ENCODE data around the gene SDC1.
"Not testable (repeated sequence)": the region's sequence is repeated elsewhere in the genome, so short reads cannot be mapped to it uniquely, and the experiment has no call there.

Gene SDC1

DNA sequence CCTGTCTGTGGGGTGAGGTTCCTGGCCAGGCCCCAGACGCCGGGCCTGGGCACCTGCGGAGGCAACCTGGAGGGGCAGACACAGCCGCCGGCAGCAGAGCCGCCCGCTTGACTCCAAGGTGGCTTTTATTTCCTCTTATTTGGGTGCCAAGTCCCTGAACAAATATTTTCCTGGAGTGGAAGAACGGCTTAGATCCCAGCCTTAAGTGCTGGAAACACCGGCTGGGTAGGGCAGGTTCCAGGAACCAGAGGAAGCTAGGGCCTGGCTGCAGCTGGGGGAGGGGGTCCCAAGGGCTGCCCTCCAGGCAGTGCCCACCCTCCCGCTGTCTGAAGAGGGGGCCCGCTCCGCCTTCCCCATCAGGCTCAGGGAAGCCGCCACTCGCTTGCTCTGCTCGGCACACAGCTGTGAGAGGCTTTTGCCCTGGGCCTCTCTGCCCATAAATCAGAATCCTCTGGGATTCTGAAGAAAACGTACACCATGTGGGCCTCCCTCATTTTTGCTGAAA is 28.2 kb downstream of the SDC1 start:
- no peak for DNase-seq (ENCODE audit: low spot score)

DNA sequence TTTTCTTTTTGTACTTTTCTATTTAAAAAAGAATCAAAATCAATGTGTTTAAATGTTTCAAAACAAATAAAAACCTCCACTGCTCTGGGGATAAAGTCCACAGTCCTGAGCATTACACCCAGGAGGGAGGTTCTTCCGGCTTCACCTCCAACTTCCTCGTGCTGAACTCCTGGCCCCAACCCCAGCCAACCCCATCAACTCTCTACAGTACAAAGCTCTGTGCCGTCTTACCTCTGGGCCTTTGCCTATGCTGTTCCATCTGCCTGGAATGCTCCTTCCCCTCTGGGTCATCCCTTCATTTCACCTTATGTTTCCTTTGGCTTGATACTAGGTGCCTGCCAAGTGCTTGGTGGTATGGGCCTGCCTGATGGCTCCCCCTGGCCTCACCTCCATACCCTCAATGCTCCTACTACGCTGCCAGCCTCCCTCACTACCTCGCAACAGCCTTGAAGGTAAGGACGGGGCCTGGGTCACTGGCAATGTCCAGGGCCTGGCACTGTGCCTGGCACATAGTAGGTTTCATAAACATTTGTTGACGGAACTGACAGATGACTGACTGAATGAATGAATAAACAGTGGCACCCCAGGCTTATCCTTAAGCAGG is 28.8 kb downstream of the SDC1 start:
- peak; percentile 70 for DNase-seq (ENCODE audit: low spot score)

DNA sequence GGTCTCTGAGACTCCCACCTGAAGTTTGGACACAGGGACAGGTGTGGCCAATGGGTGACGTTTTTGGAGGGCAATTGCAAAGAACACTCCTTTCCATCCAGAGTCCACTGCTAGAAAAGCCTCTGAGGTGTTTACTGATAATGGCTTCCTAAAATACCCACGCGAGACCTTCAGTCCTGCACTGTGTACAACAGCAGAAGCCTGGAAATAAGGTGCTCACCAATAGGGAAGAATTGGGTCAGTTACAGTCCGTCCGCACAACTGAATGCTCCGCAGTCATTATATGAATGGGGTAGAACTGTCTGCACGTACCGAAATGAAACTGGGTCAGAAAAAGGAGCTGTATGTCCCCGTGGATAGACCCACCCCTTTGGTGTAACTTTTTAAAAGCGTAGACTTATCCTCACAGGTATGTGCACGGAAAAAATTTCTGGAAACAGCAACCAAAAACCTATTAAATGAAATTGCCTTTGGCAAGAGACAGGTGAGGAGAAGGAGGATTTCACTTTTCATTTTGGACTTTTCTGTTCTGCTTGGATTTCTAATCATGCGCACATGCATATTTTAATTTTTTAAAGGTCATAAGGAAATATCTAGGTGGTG is 29.4 kb downstream of the SDC1 start:
- DNase-seq (ENCODE audit: low spot score), result no peak

DNA sequence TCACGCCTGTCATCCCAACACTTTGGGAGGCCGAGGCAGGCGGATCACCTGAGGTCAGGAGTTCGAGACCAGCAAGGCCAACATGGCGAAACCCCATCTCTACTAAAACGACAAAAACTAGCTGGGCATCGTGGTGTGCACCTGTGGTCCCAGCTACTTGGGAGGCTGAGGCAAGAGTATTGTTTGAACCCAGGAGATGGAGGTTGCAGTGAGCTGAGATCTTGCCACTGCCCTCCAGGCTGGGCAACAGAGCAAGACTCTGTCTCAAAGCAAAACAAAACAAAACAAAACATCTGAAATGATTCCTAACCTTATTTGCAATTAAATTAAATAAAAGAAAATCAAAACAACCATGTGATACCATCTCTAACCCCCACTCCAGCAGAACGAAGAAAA is 29.9 kb downstream of the SDC1 start:
- DNase-seq (ENCODE audit: low spot score), result not testable (repeated sequence)

DNA sequence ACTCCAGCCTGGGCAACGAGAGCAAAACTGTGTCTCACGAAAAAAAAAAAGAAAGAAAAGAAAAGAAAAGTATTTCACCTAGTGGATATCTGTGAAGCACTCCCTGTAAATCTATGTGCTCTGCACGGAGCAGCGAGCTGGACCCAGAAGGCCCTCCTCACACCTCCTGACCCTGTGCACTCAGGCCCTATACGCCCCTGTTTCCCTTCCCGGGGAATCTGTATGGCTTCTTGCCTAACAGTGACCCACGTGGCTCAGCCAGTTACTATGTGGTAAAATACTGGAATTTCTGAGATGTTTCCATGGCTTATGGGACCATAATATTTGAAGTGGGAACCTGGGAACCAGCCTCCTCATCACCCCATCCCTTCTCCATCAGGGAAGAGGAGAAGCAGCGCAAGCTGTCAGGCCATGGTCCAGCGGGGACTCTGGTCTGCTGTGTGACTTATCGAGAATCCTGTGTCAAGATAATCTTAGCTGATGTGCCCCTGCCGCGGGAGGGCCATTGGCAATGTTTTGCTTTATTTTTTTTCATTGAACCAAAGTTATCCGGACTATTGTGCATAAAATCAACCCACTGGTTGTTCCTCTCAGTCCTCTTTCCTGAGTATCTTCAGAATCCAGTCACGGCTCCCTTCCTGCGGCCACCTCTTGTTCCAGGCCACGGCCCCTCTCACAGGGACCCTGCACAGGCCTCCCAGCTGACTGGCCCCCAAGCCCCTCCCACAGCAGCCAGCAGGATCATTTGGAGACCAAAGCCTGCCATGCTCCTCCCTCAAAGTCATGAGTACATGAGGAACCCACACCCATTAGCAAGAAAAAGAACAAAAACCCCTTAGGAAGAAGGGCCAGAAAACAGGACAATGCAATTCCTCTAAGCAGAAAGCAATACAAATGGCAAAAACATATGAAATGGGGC is 30.6 kb downstream of the SDC1 start:
- DNase-seq (ENCODE audit: low spot score), result no peak

DNA sequence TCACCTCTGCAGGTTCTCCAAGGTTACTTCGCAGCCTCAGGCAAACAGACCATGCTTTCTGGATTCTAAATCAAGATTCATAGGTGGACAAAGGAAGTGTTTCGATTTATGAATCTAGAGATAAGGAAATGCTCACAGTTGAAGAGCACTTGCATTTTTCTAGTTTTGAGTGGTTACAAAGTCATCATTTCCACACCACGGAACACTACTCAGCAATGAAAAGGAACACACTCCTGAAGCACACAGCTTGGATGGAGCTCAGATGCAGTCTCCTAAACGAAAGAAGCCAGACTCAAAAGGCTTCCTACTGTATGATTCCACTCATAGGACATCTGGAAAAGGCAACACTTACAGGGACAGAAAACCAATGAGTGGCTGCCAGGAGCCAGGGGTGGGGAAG is 31.7 kb downstream of the SDC1 start:
- no peak for DNase-seq (ENCODE audit: low spot score)

DNA sequence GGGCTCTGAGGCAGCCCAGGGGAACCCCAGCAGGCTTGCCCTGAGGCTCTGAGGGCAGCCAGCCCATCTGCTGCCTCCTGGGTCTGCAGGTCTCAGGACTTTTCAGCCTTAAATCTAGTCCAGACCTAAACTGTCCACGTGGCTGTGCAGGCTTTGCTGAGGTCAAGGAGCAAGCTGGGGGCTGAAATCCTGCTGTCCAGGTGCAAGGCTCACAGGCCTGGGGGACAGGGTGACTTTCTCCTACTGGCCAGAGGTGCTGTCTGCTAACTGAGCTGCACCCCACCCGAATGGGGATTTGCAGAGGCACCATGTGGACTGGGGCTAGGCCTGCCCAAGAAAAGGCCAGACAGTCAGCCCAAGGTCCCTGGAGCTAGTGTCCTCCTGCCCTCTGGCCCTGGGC is 32.1 kb downstream of the SDC1 start:
- no peak for DNase-seq (ENCODE audit: low spot score)

DNA sequence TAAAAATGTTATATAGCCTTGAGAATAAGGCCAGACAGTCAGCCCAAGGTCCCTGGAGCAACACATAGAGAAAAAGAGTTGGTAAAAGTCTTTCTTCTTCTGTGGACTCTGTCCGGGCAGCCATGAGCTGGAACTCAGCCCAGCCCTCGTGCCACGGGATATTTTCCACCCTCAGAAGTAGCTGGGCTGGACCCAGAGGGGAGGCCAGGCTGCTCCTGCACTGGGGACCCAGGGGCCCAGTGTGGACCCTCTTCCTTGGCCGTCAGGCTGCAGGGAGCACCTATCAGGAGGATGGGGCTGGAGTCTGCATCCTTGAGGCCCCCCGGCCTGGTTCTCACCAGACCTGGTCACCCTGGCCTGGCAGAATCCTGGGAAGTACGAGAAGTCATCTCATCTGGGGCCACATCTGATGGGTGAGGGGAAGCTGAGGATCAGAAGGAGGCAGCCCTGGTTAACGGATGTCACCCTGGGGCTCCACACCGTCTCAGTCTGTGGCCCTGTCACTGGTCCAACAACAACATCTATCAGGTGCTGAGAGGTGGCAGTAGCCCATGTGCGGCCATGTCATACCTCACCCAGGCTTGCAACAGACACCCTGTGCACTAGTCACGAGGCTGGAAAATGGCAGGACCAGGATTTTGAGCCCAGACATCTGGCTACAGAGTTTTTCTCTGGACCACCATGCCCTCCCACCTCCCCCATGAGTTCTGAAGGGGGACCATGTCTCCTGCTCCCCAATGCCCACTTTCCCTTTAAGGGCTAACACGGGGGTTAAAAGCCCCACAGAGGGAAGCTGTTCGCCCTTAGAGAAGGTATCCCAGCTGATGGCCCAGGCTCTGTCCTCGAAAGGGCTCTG is 33.0 kb downstream of the SDC1 start:
- no peak for DNase-seq (ENCODE audit: low spot score)

DNA sequence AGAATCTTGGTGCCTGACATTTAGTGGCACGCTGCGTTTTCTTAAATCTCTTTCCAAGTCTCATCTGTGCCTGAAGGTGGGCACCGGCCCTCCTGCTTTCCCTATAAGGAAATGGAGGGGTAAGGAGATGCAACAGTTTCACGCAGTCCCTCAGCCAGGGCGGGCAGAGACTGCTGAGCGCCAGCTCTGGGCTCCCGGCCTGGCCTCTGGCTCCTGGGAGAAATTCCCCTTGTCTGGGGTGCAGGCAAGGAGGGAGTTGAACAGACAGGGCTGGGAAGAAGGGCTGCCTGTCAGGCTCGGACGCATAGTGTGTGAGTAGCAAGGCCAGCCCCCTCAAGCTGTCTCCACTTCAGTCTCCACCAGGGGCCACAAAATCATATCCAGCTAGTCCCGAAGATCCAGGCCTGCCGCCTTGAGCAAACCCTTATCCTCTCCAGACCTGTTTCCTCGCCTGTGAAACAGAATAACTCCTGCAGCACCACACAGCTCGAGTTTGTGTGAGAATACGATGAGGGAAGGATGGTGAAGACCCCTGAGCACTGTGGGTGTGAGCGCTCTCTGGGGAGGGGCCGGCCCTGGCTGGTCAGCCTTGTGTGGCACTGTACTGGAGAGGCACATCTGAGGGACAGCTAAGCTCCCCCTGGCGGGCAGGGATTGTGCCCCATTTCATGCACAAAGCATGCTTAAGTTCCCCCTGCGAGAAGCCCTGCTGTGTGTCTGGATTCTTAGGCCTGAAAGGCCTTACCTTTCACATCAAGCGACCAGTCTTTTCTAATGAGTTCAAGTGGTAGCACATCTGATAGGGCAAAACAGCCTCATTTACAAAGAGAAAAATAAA is 33.8 kb downstream of the SDC1 start:
- DNase-seq (ENCODE audit: low spot score), result no peak

DNA sequence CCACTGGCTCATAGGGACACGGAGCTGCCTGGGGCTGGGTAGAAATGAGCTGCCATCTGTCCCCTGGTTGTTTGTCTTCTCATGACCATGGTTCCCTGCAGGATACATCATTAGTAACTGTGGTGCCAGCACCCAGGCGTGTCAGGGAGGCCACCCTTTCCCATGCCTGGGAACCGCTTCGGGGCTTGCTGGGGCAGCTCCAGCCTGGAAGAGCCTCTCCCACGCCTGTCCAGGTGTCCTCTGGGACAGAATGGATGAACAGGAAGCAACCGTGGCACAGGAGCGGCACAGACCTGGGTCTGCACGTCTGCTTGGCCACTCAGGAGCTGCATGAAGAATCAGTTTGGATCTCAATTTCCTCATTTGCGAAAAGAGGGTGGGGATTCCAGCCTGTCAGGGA is 34.8 kb downstream of the SDC1 start:
- no peak for DNase-seq (ENCODE audit: low spot score)

DNA sequence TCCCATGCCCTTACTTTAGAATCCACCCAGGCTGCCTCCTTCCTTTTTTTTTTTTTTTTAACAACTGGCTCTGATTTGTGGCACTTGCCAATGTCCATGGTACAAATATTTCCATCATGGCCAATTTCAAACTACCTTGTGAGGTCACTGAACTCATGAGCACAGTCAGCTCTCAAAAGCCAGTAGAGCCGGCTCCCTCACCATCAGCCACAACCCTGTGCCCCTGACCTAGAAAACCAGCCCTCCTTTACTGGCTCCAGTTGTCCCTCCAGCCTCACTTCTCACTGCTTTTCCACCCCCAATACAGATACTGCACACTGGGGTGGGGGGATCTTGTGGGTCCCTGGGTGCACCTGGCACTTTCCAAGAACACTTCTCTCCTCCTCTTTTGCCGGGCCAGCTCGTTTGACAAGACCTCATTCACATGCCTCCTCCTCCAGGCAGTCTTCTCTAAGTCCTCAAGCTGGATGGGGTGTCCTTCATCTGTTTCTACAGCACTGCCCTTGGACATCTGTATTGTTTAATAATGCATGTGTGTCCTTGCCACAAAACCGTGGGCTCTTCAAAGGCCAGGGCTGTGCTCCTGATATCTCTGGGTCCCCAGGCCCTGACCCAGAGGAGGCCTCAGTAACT is 35.5 kb downstream of the SDC1 start:
- DNase-seq (ENCODE audit: low spot score), result no peak

DNA sequence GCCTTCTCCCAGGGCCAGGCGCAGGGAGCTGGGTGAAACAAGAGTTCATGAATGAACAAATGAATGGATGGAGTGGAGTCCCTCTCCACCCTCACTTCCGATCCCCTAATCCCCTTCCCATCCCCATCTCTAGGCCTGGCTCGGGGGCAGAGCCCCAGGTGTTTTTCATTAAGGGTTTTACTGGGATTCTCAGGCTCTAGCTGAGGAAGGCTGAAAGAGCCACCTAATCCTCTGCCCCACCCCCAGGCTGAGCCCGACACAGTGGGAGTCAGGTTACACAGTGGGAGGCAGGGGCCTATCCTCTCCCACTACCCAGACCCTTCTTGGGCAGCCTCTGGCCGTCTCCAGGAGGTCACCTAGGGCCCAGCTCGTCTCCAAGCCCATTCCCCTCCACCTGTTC is 36.1 kb downstream of the SDC1 start:
- no peak for DNase-seq (ENCODE audit: low spot score)

DNA sequence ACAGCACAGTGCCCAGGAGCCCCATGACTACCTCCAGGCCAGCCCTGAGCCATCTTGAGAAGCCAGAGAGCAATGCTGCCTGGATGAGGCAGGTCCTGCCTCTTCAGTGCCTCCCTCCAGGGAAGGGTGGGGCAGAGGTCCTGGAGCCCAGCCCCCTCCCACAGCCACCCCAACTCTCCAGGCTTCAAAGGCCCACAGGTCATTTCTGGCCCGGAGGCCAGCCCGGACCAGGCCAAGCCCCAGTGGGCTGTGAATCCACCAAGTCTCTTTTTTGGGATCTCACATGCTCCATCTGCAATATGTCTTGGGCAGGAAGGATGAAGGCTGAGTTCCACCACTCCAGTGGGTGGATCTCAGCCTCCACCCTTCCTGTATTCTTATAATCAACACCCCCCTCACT is 36.7 kb downstream of the SDC1 start:
- DNase-seq (ENCODE audit: low spot score), result no peak

DNA sequence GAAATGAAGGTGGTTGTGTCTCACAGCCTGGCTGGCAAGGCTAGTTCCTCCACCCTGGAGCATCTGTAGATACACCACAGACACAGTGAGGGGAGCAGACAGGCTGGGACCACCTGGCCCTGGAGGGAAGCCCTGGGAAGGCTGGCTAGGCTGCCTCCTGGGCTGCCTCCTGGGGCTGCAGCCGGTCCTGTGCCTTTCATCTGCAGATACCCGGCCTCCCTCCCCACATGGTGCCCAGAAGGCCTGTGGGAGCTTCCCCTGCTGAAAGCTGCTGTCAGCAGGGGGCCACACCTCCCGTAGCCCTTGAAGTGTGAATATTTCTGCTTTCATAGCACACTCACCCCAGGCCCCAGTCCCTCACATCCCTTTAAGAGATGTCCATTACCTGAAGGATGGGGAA is 37.6 kb downstream of the SDC1 start:
- no peak for DNase-seq (ENCODE audit: low spot score)

DNA sequence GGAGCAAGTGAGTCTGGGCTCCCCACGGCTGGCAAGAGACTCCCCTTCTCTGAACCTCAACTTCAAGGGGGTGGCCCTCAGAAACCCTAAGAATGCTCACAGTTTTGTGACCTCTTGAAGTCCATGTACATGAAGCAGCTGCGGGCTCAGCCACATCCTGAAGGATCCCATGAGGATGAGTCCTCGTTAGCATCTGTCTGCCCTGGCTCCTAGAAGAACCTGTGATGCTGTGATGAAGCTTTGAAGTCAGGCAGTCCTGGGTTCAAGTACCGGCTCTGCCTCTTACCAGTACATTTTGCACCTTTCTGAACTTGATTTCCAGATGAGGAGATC is 38.1 kb downstream of the SDC1 start:
- no peak for DNase-seq (ENCODE audit: low spot score)

DNA sequence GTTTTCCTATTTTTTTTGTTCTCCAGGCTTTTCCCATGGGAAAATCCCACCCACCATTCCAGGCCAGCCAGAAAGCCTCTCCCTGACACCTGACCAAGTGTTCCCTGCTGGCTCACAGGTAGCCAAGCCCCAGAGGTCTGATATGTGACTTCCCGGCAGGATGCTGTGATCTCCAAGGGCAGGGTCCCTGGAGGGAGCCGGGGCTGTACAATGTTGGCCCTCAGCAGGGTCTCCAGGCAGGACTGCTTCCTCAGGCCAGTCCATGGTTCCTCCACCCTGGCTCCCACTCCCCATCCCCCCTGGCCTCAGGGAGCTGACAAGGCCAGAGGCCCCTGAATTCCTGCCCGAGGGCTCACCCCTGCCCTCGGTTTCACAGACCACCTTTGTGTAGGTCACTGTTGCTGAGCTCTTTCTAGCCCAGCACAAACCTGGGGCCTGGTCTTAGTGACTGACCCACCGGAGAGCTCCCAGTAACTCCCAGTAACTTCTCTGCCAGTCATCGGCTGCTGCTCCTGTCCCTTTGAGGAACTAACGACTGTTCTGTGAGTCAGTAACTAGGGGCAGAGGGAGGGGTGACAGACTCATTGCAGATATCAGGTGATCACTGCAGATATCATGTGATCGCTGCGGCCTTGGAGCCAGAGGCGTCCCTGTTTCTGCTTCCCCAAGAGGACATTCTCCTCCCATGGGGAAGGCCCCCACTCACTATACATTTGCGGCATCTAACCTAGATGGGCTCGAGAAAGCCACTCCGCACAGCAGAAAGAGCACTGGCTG is 38.7 kb downstream of the SDC1 start:
- DNase-seq (ENCODE audit: low spot score), result no peak

DNA sequence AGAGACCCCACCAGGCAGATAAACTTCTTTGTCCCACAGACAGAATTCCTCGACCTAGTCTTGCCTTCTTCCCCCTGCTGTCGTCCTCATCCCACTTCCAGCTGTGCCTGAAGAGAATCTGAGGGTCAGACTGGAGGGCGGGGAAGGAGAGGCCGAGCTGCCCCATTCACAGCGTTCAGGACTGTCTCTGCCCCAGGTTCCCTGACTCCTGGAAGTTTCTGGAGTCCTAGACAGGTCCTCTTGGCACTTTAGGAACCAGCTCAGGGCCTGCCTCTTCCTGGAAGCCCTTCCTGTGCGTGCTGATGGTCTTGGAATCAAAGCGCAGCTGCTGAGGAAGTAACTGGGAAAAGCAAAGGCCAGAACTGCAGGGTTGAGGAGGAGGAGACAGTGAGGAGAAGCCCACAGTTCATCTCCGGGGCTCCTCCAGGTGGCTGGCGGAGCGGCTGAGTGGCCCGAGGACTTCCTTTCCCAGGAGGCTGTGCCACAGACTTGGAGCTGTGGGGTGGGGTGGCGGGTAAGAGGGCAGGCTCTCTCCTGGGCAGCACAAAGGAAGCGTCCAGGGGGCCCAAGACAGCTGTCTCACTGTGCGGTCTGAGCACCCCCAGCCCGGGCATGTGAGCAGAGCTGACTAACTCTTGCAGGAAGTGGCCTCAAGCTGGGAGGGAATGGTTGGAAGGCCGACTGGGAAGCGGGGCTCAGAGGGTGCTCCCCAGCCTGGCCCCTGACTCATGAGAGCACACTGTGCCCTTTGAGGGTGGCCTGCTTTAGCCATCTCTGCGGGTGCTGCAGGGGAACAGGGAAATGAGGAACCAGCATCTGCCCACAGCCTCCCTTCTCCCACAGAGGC is 39.5 kb downstream of the SDC1 start:
- DNase-seq (ENCODE audit: low spot score), result no peak

DNA sequence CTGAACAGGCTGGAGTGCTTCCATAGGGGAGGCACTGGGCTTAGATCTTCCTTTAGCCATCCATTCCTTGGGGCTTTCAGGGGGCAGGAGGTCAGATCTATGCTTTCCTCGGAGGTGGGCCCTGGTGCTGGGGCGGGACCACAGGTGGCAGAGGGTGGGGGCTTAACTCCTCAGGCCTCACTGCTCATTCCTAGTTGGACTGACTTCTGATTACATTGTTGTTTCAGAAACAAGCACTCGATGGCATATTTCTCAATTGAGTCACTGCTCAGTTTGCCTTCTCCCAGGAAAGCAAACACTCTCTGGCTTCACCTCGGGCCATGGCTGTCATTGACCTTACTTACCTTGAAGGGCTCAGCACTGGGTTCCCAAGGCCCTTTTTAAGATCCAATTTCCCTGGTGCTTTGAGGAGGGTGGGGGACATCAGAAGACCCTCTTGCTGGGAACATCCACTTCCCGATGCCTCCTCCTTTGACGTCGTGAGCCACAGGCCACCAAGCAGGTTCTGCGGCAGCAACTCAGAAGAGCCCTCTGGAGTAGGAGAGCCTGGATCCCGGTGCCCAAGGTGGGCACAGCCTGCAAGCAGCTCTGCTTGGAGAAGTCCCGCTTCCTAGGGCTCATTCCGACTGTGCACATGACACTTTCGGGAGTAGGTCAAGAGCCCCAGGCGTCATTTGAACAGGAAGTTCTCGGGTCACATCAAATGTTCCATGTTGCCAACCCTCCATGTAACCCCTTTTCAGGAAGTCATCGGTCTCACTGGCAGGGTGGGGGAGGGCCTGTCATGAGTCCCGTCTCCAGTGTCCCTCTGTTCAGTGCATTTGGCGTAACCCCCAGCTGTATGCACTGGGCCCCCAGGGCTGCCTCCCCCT is 40.6 kb downstream of the SDC1 start:
- peak; percentile 68 for DNase-seq (ENCODE audit: low spot score)
